NT2/D1 (cell line): ENCODE data around the gene AGAP1.

Experiments used
- YY1 ChIP-seq: IDR thresholded peaks from 2 replicates; pipeline ENCODE4 v1.6.1; 2011; ENCODE audit not compliant: insufficient read length, insufficient read depth
- ZNF274 ChIP-seq: IDR thresholded peaks from 2 replicates; pipeline ENCODE4 v1.6.1; 2011; ENCODE audit warnings: mild to moderate bottlenecking, low read depth, low read length

- TF ChIP-seq YY1 (no peak), ZNF274 (no peak)
These were observed 44.3 kb upstream of the AGAP1 start for GRCh38 chr2:235449568-235449967.
